HG03432 (cell line): ENCODE results near the gene CLHC1.
"Not testable (repeated sequence)": the region's sequence is repeated elsewhere in the genome, so short reads cannot be mapped to it uniquely, and the experiment has no call there.

Experiments used
- ATAC-seq: cut with Tn5 transposase; IDR thresholded peaks from one replicate; pipeline ENCODE4 v1.9.1; 2021; ENCODE audit warnings: mild to moderate bottlenecking, moderate library complexity; ENCODE audit not compliant: unreplicated experiment

CLHC1 gene

GRCh38 chr2:55232863-55233657 is 967 bp upstream of the CLHC1 start:
- ATAC-seq, result peak; percentile 29

GRCh38 chr2:55231546-55232083 is 478 bp downstream of the CLHC1 start:
- peak; percentile 2 for ATAC-seq

GRCh38 chr2:55230551-55230950 is 1.5 kb downstream of the CLHC1 start:
- no peak for ATAC-seq

- no peak for ATAC-seq
These were observed 2.9 kb downstream of the CLHC1 start for GRCh38 chr2:55229221-55229620.

GRCh38 chr2:55228226-55228563 is 3.9 kb downstream of the CLHC1 start:
- no peak for ATAC-seq

- ATAC-seq, result not testable (repeated sequence)
These were observed 4.5 kb downstream of the CLHC1 start for GRCh38 chr2:55227437-55228225.

- ATAC-seq, result no peak
These were observed 6.5 kb downstream of the CLHC1 start for GRCh38 chr2:55225481-55226020.

- no peak for ATAC-seq
These were observed 7.3 kb downstream of the CLHC1 start for GRCh38 chr2:55224761-55225261.

- ATAC-seq, result no peak
These were observed 7.9 kb downstream of the CLHC1 start for GRCh38 chr2:55223958-55224760.

GRCh38 chr2:55213822-55214221 is 18.3 kb downstream of the CLHC1 start:
- ATAC-seq, result no peak

- no peak for ATAC-seq
These were observed 27.1 kb downstream of the CLHC1 start for GRCh38 chr2:55204950-55205349.

GRCh38 chr2:55204536-55204935 is 27.6 kb downstream of the CLHC1 start:
- no peak for ATAC-seq

GRCh38 chr2:55200416-55200815 is 31.7 kb downstream of the CLHC1 start:
- no peak for ATAC-seq

GRCh38 chr2:55196526-55196925 is 35.6 kb downstream of the CLHC1 start:
- no peak for ATAC-seq

- ATAC-seq, result not testable (repeated sequence)
These were observed 40.2 kb downstream of the CLHC1 start for GRCh38 chr2:55191888-55192287.

- not testable (repeated sequence) for ATAC-seq
These were observed 45.3 kb downstream of the CLHC1 start for GRCh38 chr2:55186837-55187236.

GRCh38 chr2:55180374-55180773 is 51.7 kb downstream of the CLHC1 start:
- no peak for ATAC-seq

GRCh38 chr2:55176094-55176415 is 56.0 kb downstream of the CLHC1 start:
- ATAC-seq, result no peak

- peak; percentile 73 for ATAC-seq
These were observed 56.6 kb downstream of the CLHC1 start for GRCh38 chr2:55175254-55176093.
